GM18858 (cell line): ENCODE data around the gene KIF5C.

Experiments
- ATAC-seq: cut with Tn5 transposase; IDR thresholded peaks from one replicate; pipeline ENCODE4 v1.9.1; 2021; ENCODE audit not compliant: unreplicated experiment

Gene KIF5C

GRCh38 chr2:149068996-149069888 is 194.2 kb downstream of the KIF5C start:
- no peak for ATAC-seq

GRCh38 chr2:149070681-149071320 is 195.8 kb downstream of the KIF5C start:
- ATAC-seq = no peak

DNA sequence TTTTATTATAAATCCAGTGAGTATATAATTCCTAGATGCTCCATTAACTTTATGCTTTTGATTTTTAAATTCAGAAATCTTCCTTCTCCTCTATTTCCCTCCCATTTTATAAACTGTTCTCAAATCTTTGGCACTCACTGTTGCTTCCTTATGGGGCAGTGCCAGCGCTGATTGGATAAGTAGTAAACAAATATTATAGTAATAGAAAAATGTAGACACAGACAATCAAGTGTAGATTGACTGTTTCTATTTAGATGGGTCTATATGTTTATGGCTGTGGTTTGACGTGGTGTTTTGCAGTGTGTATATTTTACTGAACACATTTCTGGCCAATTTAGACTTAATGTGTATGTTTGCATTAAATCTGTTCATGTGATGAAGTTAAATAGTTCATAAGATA is 200.1 kb downstream of the KIF5C start:
- ATAC-seq = no peak

- ATAC-seq = no peak
Measured at GRCh38 chr2:149075853-149076252, 200.8 kb downstream of the KIF5C start.
